GM12892 (cell line): Measurements from ENCODE around the gene CDK18.

Source experiments
- POLR2A ChIP-seq: IDR thresholded peaks from 2 replicates; pipeline ENCODE4 v1.6.1; 2011; ENCODE audit warnings: low read depth, low read length, control low read depth
- POLR2AphosphoS5 ChIP-seq: IDR thresholded peaks from 2 replicates; pipeline ENCODE4 v1.6.1; 2011; ENCODE audit warnings: low read depth, low read length, control low read depth

DNA sequence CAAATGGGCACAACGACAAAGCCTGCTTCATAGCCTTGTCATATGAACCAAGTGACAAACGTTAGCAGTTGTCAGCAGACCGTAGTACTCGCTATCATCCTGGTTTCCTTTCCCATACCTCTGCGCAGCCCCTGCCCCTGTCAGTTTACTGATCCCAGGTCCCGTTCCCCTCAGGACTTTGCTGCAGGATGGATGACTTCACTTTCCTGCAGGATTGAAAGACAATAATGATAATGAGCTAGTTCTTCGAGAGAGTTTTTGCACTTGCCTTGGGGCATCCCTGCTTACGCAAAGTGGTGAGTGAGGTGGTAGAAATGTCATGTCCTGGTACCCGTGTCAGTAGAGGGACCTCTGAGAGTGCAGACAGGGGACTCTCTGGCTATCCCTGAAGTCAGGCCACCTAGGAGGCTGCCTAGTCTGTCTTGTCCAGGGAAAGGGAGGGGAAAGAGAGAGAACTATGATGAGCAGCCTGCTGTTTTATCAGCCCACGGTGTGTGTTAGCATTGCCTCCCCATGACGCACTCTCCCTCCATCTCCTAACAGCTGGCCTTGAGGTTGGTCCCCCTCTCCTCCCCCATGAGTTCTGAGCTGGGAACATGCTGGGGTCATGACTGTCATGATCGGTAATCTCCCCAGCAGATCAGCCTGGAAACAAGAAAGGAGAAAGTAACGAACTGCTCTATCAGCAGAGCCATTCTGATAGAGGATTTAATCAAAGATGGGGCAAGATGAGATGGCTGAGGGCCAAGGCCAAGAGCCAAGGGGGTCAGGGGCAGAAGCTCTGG, 73.6 kb downstream of the CDK18 start:
- TF ChIP-seq POLR2AphosphoS5, result no peak
- TF ChIP-seq POLR2A, result no peak
